Measurements from ENCODE around the gene CACNA1B. TPM values are rescaled to one million over a fixed set of nuclear protein-coding genes. Genes with fewer than 3 reads are reported as not detected.

CACNA1B gene
- total RNA-seq, 6 donors from 2014 or later = 0.03 to 0.15 (median 0.03) TPM; not detected in 3

DNA sequence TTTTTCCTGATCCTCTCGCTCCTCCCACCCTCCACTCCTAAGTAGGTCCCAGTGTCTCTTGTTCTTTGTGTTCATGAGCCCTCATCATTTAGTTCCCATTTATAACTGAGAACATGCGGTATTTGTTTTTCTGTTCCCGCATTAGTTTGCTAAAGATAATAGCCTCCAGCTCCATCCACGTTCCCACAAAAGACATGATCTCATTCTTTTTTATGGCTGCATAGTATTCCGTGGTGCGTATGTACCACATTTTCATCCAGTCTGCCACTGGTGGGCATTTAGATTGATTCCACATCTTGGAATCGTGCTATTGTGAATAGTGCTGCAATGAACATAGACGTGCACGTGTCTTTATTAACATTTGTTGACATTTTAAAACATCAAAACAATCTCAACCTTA is 34.2 kb upstream of the CACNA1B start:
- no peaks in the 10 kb centered on the region for H3K36me3 ChIP-seq
- TF ChIP-seq EP300 (IDR thresholded peaks at IDR 0.05) (no peak), POLR2AphosphoS5 (IDR thresholded peaks at IDR 0.05) (no peak), POLR2A (IDR thresholded peaks at IDR 0.05) (no peak)
- TF ChIP-seq, protein P1, sequence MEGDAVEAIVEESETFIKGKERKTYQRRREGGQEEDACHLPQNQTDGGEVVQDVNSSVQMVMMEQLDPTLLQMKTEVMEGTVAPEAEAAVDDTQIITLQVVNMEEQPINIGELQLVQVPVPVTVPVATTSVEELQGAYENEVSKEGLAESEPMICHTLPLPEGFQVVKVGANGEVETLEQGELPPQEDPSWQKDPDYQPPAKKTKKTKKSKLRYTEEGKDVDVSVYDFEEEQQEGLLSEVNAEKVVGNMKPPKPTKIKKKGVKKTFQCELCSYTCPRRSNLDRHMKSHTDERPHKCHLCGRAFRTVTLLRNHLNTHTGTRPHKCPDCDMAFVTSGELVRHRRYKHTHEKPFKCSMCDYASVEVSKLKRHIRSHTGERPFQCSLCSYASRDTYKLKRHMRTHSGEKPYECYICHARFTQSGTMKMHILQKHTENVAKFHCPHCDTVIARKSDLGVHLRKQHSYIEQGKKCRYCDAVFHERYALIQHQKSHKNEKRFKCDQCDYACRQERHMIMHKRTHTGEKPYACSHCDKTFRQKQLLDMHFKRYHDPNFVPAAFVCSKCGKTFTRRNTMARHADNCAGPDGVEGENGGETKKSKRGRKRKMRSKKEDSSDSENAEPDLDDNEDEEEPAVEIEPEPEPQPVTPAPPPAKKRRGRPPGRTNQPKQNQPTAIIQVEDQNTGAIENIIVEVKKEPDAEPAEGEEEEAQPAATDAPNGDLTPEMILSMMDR (IDR thresholded peaks at IDR 0.05) = no peak
- no peak overlapping the region for H3K4me3 ChIP-seq
- DNase-seq (no peak), ATAC-seq (ENCODE audit: low FRiP score in 2 of 2) (no peak)
- no peaks in the 10 kb centered on the region for H3K9me3 ChIP-seq
- no peaks in the 10 kb centered on the region for H3K27me3 ChIP-seq
- no peak overlapping the region for H3K27ac ChIP-seq
- H3K4me1 ChIP-seq = no peaks in the 10 kb centered on the region
- WGBS, 2 donors = 85 to 95% methylated on average over 9 of the region's 9 CpGs

DNA sequence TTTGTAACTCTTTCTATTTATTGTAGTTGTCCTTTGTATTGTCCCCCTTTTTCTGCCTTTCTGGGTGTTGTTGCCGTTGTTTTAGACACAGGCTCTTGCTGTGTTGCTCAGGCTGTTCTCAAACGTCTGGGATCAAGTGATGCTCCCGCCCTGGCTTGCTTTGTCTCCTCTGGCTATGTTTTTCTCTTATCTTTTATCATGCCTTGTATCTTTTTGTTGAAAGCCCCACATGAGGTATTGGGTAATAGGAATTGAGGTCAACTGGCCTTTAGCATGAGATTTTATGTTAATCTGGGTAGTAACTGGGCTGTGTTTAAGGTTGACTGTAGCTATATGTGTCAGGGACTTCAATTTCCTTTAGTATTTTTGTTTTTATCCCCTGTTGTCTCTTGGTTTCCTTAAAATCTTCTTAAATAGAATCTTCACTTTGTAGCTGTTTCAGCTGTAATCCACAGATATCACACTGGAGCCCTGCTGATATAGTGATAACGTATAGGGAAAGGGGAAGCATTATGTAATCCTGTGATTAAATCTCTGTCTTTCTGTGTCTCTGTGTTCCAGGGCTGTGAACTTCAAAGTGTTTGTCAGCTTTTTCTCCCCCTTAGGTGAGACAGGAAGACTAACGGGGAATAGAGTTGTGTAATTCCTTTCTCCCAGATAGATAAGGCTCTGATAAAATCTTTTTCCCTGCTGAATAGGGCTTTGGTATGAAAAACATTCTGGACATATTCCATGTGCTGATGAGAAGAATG is 25.9 kb upstream of the CACNA1B start:
- Histone ChIP-seq H3K9me3 (peaks cover 9 to 36% (median 23%) of the 10 kb centered on the region in 4 donors), H3K36me3 (no peaks in the 10 kb centered on the region), H3K4me1 (no peaks in the 10 kb centered on the region), H3K4me3 (no peak overlapping the region), H3K27me3 (no peaks in the 10 kb centered on the region), H3K27ac (no peak overlapping the region)
- no peak for TF ChIP-seq EP300 (IDR thresholded peaks at IDR 0.05)
- no peak for TF ChIP-seq POLR2AphosphoS5 (IDR thresholded peaks at IDR 0.05)
- DNase-seq (no peak), ATAC-seq (ENCODE audit: low FRiP score in 2 of 2) (no peak)
- 45 to 57% methylated on average over 5 of the region's 5 CpGs for WGBS, 2 donors

GRCh38 chr9:137853392-137853995 is 24.1 kb upstream of the CACNA1B start:
- 94 to 100% methylated on average over 1 of the region's 1 CpG for WGBS, 2 donors
- H3K27me3 ChIP-seq = no peaks in the 10 kb centered on the region
- H3K4me3 ChIP-seq = no peak overlapping the region
- DNase-seq (no peak), ATAC-seq (ENCODE audit: low FRiP score in 2 of 2) (no peak)
- H3K27ac ChIP-seq = no peak overlapping the region
- no peaks in the 10 kb centered on the region for H3K36me3 ChIP-seq
- TF ChIP-seq POLR2A (IDR thresholded peaks at IDR 0.05) (no peak), EP300 (IDR thresholded peaks at IDR 0.05) (no peak), POLR2AphosphoS5 (IDR thresholded peaks at IDR 0.05) (no peak)
- TF ChIP-seq, protein P1 (IDR thresholded peaks at IDR 0.05) = no peak
- H3K9me3 ChIP-seq = peaks cover 9 to 39% (median 23%) of the 10 kb centered on the region in 4 donors
- no peaks in the 10 kb centered on the region for H3K4me1 ChIP-seq

- peaks cover 5 to 27% (median 14%) of the 10 kb centered on the region in 4 donors for H3K9me3 ChIP-seq
- no peaks in the 10 kb centered on the region for H3K36me3 ChIP-seq
- ATAC-seq (ENCODE audit: low FRiP score in 2 of 2) = no peak
These were observed 17.2 kb upstream of the CACNA1B start for GRCh38 chr9:137860361-137860760.

GRCh38 chr9:137865581-137866145 is 11.9 kb upstream of the CACNA1B start:
- H3K4me3 ChIP-seq = no peak overlapping the region
- no peak overlapping the region for H3K27ac ChIP-seq
- DNase-seq = no peak
- TF ChIP-seq, protein P1 (IDR thresholded peaks at IDR 0.05) = no peak
- no peak for TF ChIP-seq POLR2A (IDR thresholded peaks at IDR 0.05)
- no peak for TF ChIP-seq EP300 (IDR thresholded peaks at IDR 0.05)
- TF ChIP-seq POLR2AphosphoS5 (IDR thresholded peaks at IDR 0.05) = no peak
- no peaks in the 10 kb centered on the region for H3K36me3 ChIP-seq
- no peaks in the 10 kb centered on the region for H3K4me1 ChIP-seq
- H3K27me3 ChIP-seq = no peaks in the 10 kb centered on the region
- no peak for ATAC-seq (ENCODE audit: low FRiP score in 2 of 2)
- peaks cover 0 to 3% (median 1%) of the 10 kb centered on the region in 4 donors for H3K9me3 ChIP-seq
- 78 to 80% methylated on average over 18 of the region's 18 CpGs for WGBS, 2 donors

More at GRCh38 chr9:137860361-137860760, 17.2 kb upstream of the CACNA1B start:
- Histone ChIP-seq H3K4me3 (no peak overlapping the region), H3K4me1 (no peaks in the 10 kb centered on the region), H3K27ac (no peak overlapping the region), H3K27me3 (no peaks in the 10 kb centered on the region)
- 94 to 96% methylated on average over 1 of the region's 1 CpG for WGBS, 2 donors
- TF ChIP-seq POLR2A (IDR thresholded peaks at IDR 0.05) (no peak), EP300 (IDR thresholded peaks at IDR 0.05) (no peak), POLR2AphosphoS5 (IDR thresholded peaks at IDR 0.05) (no peak)
- TF ChIP-seq, protein P1 (IDR thresholded peaks at IDR 0.05) = no peak
- DNase-seq = no peak

Measured in upper lobe of left lung (tissue), 6 donors.